Measurements from ENCODE around the gene MAP2. TPM values are rescaled to one million over a fixed set of nuclear protein-coding genes. Genes with fewer than 3 reads are reported as not detected.

MAP2 gene
- total RNA-seq, 1 experiment from 2014 or later, result 71.1 TPM

DNA sequence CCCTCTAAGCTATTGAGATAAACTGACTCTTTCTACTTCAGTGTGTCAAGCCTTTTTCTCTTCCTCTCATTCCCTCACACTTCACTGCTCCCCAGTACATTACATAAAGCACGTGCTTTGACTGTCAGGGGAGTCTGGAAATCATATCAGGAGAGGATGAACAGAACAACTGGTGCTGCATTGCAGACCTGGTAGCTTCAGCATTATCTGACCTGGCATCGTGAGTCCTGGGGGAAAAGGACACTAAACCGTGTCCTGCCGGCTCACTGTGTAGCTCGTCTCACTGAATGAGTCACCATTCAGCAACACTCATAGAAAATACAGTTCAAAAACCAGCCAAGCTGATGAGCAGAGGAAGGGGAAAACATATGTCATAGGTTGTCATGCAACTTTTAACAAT, 239.3 kb downstream of the MAP2 start:
- Histone ChIP-seq H2AFZ (no peak overlapping the region), H3K4me2 (peak overlapping the region; percentile 50), H3K36me3 (ENCODE audit: low read depth) (no peaks in the 10 kb centered on the region), H3K27me3 (ENCODE audit: insufficient read depth, low read depth) (no peaks in the 10 kb centered on the region), H4K20me1 (ENCODE audit: insufficient read depth) (no peaks in the 10 kb centered on the region), H3F3A (ENCODE audit: insufficient read depth, low read depth) (no peaks in the 10 kb centered on the region), H3K9me3 (ENCODE audit: insufficient read depth, low read depth) (no peaks in the 10 kb centered on the region), H3K4me1 (replicated peaks; ENCODE audit: insufficient read depth) (no peaks in the 10 kb centered on the region), H3K9me2 (ENCODE audit: insufficient read depth) (no peaks in the 10 kb centered on the region), H3K4me3 (no peak overlapping the region), H3K79me2 (ENCODE audit: low read depth) (no peaks in the 10 kb centered on the region), H3K27ac (no peak overlapping the region)
- intact Hi-C loops (cut with micrococcal nuclease; ENCODE audit: unreplicated experiment), result no loop called here
- TF ChIP-seq EZH2 (IDR thresholded peaks at IDR 0.05; ENCODE audit: low read depth), result no peak
- TF ChIP-seq, protein P1, sequence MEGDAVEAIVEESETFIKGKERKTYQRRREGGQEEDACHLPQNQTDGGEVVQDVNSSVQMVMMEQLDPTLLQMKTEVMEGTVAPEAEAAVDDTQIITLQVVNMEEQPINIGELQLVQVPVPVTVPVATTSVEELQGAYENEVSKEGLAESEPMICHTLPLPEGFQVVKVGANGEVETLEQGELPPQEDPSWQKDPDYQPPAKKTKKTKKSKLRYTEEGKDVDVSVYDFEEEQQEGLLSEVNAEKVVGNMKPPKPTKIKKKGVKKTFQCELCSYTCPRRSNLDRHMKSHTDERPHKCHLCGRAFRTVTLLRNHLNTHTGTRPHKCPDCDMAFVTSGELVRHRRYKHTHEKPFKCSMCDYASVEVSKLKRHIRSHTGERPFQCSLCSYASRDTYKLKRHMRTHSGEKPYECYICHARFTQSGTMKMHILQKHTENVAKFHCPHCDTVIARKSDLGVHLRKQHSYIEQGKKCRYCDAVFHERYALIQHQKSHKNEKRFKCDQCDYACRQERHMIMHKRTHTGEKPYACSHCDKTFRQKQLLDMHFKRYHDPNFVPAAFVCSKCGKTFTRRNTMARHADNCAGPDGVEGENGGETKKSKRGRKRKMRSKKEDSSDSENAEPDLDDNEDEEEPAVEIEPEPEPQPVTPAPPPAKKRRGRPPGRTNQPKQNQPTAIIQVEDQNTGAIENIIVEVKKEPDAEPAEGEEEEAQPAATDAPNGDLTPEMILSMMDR (conservative IDR thresholded peaks at IDR 0.05), result no peak
- ChIA-PET POLR2A (ENCODE audit: unreplicated experiment) (no interaction called here), CTCF (no interaction called here)
- DNase-seq, result no peak
- no TSS peak for BruUV-seq (replicated peaks)

DNA sequence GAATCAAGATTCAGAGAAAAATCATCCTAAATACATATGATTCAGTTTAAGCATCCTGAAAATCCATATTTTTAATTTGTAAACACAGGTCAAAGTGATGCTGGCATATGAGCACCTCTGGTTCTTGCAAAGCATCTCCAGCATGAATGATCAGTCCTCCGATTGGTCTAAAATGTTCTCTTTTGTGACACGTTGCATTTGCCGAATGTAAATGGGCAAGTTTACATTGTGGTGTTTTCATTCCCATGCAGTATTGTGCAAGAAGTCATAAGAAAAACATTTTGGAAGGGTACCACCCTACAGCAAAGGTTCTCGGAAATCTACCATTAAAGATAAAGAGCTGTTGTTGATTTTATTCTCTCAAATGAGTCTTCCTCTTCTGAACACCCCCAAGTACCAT, 239.8 kb downstream of the MAP2 start:
- Histone ChIP-seq H3K9me2 (ENCODE audit: insufficient read depth) (no peaks in the 10 kb centered on the region), H3K4me1 (replicated peaks; ENCODE audit: insufficient read depth) (no peaks in the 10 kb centered on the region), H3K27ac (no peak overlapping the region), H3K36me3 (ENCODE audit: low read depth) (no peaks in the 10 kb centered on the region), H4K20me1 (ENCODE audit: insufficient read depth) (no peaks in the 10 kb centered on the region), H3K4me3 (no peak overlapping the region), H3F3A (ENCODE audit: insufficient read depth, low read depth) (no peaks in the 10 kb centered on the region), H3K9me3 (ENCODE audit: insufficient read depth, low read depth) (no peaks in the 10 kb centered on the region), H2AFZ (no peak overlapping the region), H3K4me2 (no peak overlapping the region), H3K27me3 (ENCODE audit: insufficient read depth, low read depth) (no peaks in the 10 kb centered on the region), H3K79me2 (ENCODE audit: low read depth) (no peaks in the 10 kb centered on the region)
- TF ChIP-seq, protein P1 (conservative IDR thresholded peaks at IDR 0.05), result no peak
- TF ChIP-seq EZH2 (IDR thresholded peaks at IDR 0.05; ENCODE audit: low read depth), result no peak
- intact Hi-C loops (cut with micrococcal nuclease; ENCODE audit: unreplicated experiment), result no loop called here
- no peak for DNase-seq
- ChIA-PET POLR2A (ENCODE audit: unreplicated experiment) (interaction anchor here (0.6 kb wide), 1 partner anchor 18 kb away, joined by 3 read pairs; no protein-coding TSS in a partner anchor), CTCF (no interaction called here)
- BruUV-seq (replicated peaks), result no TSS peak

DNA sequence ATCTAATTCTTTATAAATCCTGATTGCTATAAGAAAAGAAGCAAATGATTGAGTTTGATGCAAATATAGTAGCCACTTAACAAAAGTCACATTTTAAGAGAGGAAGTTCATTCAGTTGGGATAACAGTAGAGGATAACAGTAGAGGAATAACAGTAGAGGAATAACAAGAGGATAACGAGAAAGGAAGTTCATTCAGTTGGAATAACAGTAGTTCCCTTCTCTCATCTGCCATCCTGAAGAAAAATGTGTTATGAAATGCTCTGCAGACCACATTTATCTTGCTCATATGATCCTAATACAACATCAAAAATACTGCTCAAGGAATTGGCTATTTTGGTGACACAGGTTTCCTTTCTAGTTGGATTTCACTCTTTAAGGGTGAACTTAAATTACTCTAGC, 242.4 kb downstream of the MAP2 start:
- CTCF ChIA-PET, result no interaction called here
- H3K4me2 ChIP-seq, result no peak overlapping the region
- no peak overlapping the region for H3K4me3 ChIP-seq
- H3K27ac ChIP-seq, result no peak overlapping the region
- POLR2A ChIA-PET (ENCODE audit: unreplicated experiment), result no interaction called here
- H4K20me1 ChIP-seq (ENCODE audit: insufficient read depth), result no peaks in the 10 kb centered on the region
- H3K4me1 ChIP-seq (replicated peaks; ENCODE audit: insufficient read depth), result no peaks in the 10 kb centered on the region
- no peak for DNase-seq
- TF ChIP-seq, protein P1 (conservative IDR thresholded peaks at IDR 0.05), result no peak
- no peak for TF ChIP-seq EZH2 (IDR thresholded peaks at IDR 0.05; ENCODE audit: low read depth)
- H3F3A ChIP-seq (ENCODE audit: insufficient read depth, low read depth), result no peaks in the 10 kb centered on the region
- no peaks in the 10 kb centered on the region for H3K27me3 ChIP-seq (ENCODE audit: insufficient read depth, low read depth)
- H3K9me3 ChIP-seq (ENCODE audit: insufficient read depth, low read depth), result no peaks in the 10 kb centered on the region
- no peaks in the 10 kb centered on the region for H3K9me2 ChIP-seq (ENCODE audit: insufficient read depth)
- H2AFZ ChIP-seq, result no peak overlapping the region
- H3K36me3 ChIP-seq (ENCODE audit: low read depth), result no peaks in the 10 kb centered on the region
- no peaks in the 10 kb centered on the region for H3K79me2 ChIP-seq (ENCODE audit: low read depth)
- BruUV-seq (replicated peaks), result no TSS peak
- intact Hi-C loops (cut with micrococcal nuclease; ENCODE audit: unreplicated experiment), result no loop called here

Measured in PC-9 (cell line).